ENCODE data around the gene CCDC78. TPM values are rescaled to one million over a fixed set of nuclear protein-coding genes. Genes with fewer than 3 reads are reported as not detected.

Gene CCDC78
- total and polyA plus RNA-seq, 2 of the 13 experiments (the other 11 are each of a cell fraction or from before 2014, with no cell fraction given), result 0.53 to 1.5 TPM

GRCh38 chr16:726438-727290 is at the start of gene CCDC78, which contains the start of gene HAGHL (continued):
- TF ChIP-seq ZBTB44 (CRISPR knock-in tag; IDR thresholded peaks at IDR 0.05), result no peak
- no peak for TF ChIP-seq ISX (CRISPR knock-in tag; conservative IDR thresholded peaks at IDR 0.05)
- TF ChIP-seq MAZ (IDR thresholded peaks at IDR 0.05; ENCODE audit: borderline replicate concordance, low read depth, low read length), result no peak; the same call in 1 of the 2 replicates
- peak; percentile 66; the same call in 1 of the 2 replicates for TF ChIP-seq MAZ (CRISPR knock-in tag; IDR thresholded peaks at IDR 0.05; ENCODE audit: low read depth)
- TF ChIP-seq AGO2 (optimal IDR thresholded peaks at IDR 0.05; ENCODE audit: low read depth, low read length), result peak; percentile 53
- 0 out of 2 replicates have a peak, but pooled peaks have one; percentile 29 for TF ChIP-seq ZNF160 (CRISPR knock-in tag; IDR thresholded peaks at IDR 0.05)
- TF ChIP-seq EP300 (IDR thresholded peaks at IDR 0.05; ENCODE audit: low read depth in 2 of 2, low read length in 2 of 2), result no peak
- no peak for TF ChIP-seq EP300 (CRISPR knock-in tag; IDR thresholded peaks at IDR 0.05; ENCODE audit: borderline replicate concordance)
- no peak for TF ChIP-seq SRSF9 (IDR thresholded peaks at IDR 0.05; ENCODE audit: borderline replicate concordance, insufficient read depth, low read depth, low read length, poor library complexity, severe bottlenecking)
- no peak for TF ChIP-seq ZNF709 (CRISPR knock-in tag; IDR thresholded peaks at IDR 0.05)
- peak; percentile 49 for TF ChIP-seq ZBTB33 (CRISPR knock-in tag; IDR thresholded peaks at IDR 0.05)
- TF ChIP-seq GABPA (IDR thresholded peaks at IDR 0.05; ENCODE audit: low read depth, low read length), result no peak
- TF ChIP-seq GABPA (CRISPR knock-in tag; IDR thresholded peaks at IDR 0.05; ENCODE audit: low read depth), result no peak
- no peak for TF ChIP-seq DMTF1 (CRISPR knock-in tag; IDR thresholded peaks at IDR 0.05)
- no peak for TF ChIP-seq GATAD1 (CRISPR knock-in tag; IDR thresholded peaks at IDR 0.05)
- TF ChIP-seq KDM5A (IDR thresholded peaks at IDR 0.05; ENCODE audit: borderline replicate concordance, low read length), result no peak
- peak; percentile 32; the same call in 1 of the 2 replicates for TF ChIP-seq TFDP1 (CRISPR knock-in tag; IDR thresholded peaks at IDR 0.05; ENCODE audit: borderline replicate concordance)
- TF ChIP-seq ZNF773 (CRISPR knock-in tag; IDR thresholded peaks at IDR 0.05; ENCODE audit: borderline replicate concordance), result no peak
- no peak for TF ChIP-seq MIER3 (CRISPR knock-in tag; IDR thresholded peaks at IDR 0.05; ENCODE audit: borderline replicate concordance)
- TF ChIP-seq ZFP41 (CRISPR knock-in tag; IDR thresholded peaks at IDR 0.05; ENCODE audit: borderline replicate concordance), result no peak
- no peak for TF ChIP-seq RAD51 (IDR thresholded peaks at IDR 0.05; ENCODE audit: borderline replicate concordance)
- TF ChIP-seq DNMT3B (CRISPR knock-in tag; conservative IDR thresholded peaks at IDR 0.05), result no peak
- TF ChIP-seq SOX6 (IDR thresholded peaks at IDR 0.05), result no peak
- TF ChIP-seq SOX6 (CRISPR knock-in tag; IDR thresholded peaks at IDR 0.05), result no peak
